Thoracic aorta (tissue), 2 donors: ENCODE data around the gene TMEM37. TPM values are rescaled to one million over a fixed set of nuclear protein-coding genes. Genes with fewer than 3 reads are reported as not detected.

ENCODE experiments used
- ATAC-seq: fragments of 150-250 bp; one replicate; pipeline ENCODE4 v1.8.0; 2017; ENCODE audit warnings: low read depth; ENCODE audit not compliant: insufficient number of reproducible peaks, low FRiP score
- DNase-seq: peaks from one replicate; pipeline ENCODE4 v3.0.0-alpha.2; 2020; ENCODE audit warnings: low spot score
- H3K27ac ChIP-seq, 2 donors: fragments of 200-600 bp; sonication (generic); 1 replicate in 1 of 2; 2 replicates in 1 of 2; pipeline ENCODE4 v1.5.1; 2016; ENCODE audit warnings: mild to moderate bottlenecking in 2 of 2, moderate library complexity in 2 of 2
- H3K27me3 ChIP-seq: fragments of 200-600 bp; sonication (generic); replicated peaks from 2 replicates; pipeline ENCODE4 v1.6.0; 2016; ENCODE audit warnings: mild to moderate bottlenecking; ENCODE audit not compliant: insufficient read depth
- H3K36me3 ChIP-seq: fragments of 200-600 bp; sonication (generic); one replicate; pipeline ENCODE4 v1.5.1; 2016
- H3K4me1 ChIP-seq, 2 donors: fragments of 200-600 bp; sonication (generic); 1 replicate in 1 of 2; 2 replicates in 1 of 2; pipeline versions ENCODE4 v1.5.1 to v1.6.0; 2016; ENCODE audit warnings: low read depth in 2 of 2, mild to moderate bottlenecking in 1 of 2; ENCODE audit not compliant: control insufficient read depth in 1 of 2
- H3K4me3 ChIP-seq: fragments of 200-600 bp; sonication (generic); 2 replicates; pipeline ENCODE4 v1.5.1; 2016; ENCODE audit warnings: mild to moderate bottlenecking
- H3K9me3 ChIP-seq: fragments of 200-600 bp; sonication (generic); 2 replicates; pipeline ENCODE4 v1.5.1; 2016
- total RNA-seq, 2 donors: library from RNA; depleted of rRNA; stranded (reverse); fragments of >200 nt; gene quantifications; one replicate each; pipeline versions ENCODE4 v1.1.0 to v1.2.3, GENCODE V29; 2016
- TF ChIP-seq, protein P1 (sequence below): fragments of 200-600 bp; sonication (generic); IDR thresholded peaks from one replicate; pipeline ENCODE4 v1.5.1; 2019; ENCODE audit warnings: antibody characterized with exemption

TMEM37 gene
- total RNA-seq, 2 donors from 2014 or later: 4.9 to 12.3 TPM

GRCh38 chr2:119463136-119463535 lies 31.5 kb downstream of the TMEM37 start:
- TF ChIP-seq, protein P1, sequence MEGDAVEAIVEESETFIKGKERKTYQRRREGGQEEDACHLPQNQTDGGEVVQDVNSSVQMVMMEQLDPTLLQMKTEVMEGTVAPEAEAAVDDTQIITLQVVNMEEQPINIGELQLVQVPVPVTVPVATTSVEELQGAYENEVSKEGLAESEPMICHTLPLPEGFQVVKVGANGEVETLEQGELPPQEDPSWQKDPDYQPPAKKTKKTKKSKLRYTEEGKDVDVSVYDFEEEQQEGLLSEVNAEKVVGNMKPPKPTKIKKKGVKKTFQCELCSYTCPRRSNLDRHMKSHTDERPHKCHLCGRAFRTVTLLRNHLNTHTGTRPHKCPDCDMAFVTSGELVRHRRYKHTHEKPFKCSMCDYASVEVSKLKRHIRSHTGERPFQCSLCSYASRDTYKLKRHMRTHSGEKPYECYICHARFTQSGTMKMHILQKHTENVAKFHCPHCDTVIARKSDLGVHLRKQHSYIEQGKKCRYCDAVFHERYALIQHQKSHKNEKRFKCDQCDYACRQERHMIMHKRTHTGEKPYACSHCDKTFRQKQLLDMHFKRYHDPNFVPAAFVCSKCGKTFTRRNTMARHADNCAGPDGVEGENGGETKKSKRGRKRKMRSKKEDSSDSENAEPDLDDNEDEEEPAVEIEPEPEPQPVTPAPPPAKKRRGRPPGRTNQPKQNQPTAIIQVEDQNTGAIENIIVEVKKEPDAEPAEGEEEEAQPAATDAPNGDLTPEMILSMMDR: no peak
- ATAC-seq (no peak), DNase-seq (no peak)
- Histone ChIP-seq H3K9me3 (no peaks in the 10 kb centered on the region), H3K4me1 (peaks cover 0 to 5% of the 10 kb centered on the region in 2 donors), H3K27me3 (no peaks in the 10 kb centered on the region), H3K4me3 (no peak overlapping the region), H3K27ac (no peak overlapping the region), H3K36me3 (no peaks in the 10 kb centered on the region)

DNA sequence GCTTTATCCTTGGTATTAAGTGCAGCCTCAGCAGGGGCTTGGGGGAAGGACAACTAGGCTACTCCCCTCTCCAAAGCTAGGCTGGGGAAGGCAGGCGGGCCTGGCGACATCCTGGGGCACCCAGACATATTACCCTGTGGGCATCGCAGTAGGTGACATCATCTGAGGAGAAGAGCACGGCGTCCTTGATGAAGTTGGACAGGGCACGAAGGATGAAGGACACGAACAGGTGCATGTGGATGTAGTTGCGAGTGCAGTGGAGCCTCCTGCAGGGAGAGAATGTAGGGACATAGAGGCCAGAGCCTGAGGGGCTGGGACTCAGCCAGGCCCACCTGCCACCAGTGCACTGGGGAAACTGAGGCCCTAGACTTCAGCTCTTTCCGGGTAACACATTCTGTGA lies 32.3 kb downstream of the TMEM37 start:
- H3K27ac ChIP-seq: no peak overlapping the region
- H3K36me3 ChIP-seq: no peaks in the 10 kb centered on the region
- H3K27me3 ChIP-seq: no peaks in the 10 kb centered on the region
- no peaks in the 10 kb centered on the region for H3K9me3 ChIP-seq
- TF ChIP-seq, protein P1: no peak
- no peak for DNase-seq
- peaks cover 0 to 14% of the 10 kb centered on the region in 2 donors for H3K4me1 ChIP-seq
- H3K4me3 ChIP-seq: no peak overlapping the region
- ATAC-seq: no peak

GRCh38 chr2:119464981-119465380 lies 33.3 kb downstream of the TMEM37 start:
- no peak for DNase-seq
- H3K4me3 ChIP-seq: no peak overlapping the region
- ATAC-seq: no peak
- H3K27me3 ChIP-seq: no peaks in the 10 kb centered on the region
- no peaks in the 10 kb centered on the region for H3K36me3 ChIP-seq
- no peak overlapping the region for H3K27ac ChIP-seq
- H3K4me1 ChIP-seq: peaks cover 6 to 23% of the 10 kb centered on the region in 2 donors
- TF ChIP-seq, protein P1: no peak
- H3K9me3 ChIP-seq: no peaks in the 10 kb centered on the region

GRCh38 chr2:119465687-119466086 lies 34.0 kb downstream of the TMEM37 start:
- no peak overlapping the region for H3K4me3 ChIP-seq
- peaks cover 10 to 30% of the 10 kb centered on the region in 2 donors for H3K4me1 ChIP-seq
- TF ChIP-seq, protein P1: no peak
- no peaks in the 10 kb centered on the region for H3K27me3 ChIP-seq
- H3K36me3 ChIP-seq: no peaks in the 10 kb centered on the region
- DNase-seq (no peak), ATAC-seq (no peak)
- H3K27ac ChIP-seq: no peak overlapping the region
- no peaks in the 10 kb centered on the region for H3K9me3 ChIP-seq

GRCh38 chr2:119466373-119466772 lies 34.7 kb downstream of the TMEM37 start:
- Histone ChIP-seq H3K27me3 (no peaks in the 10 kb centered on the region), H3K4me3 (no peak overlapping the region), H3K4me1 (peaks cover 10 to 33% of the 10 kb centered on the region in 2 donors), H3K36me3 (no peaks in the 10 kb centered on the region), H3K27ac (no peak overlapping the region), H3K9me3 (no peaks in the 10 kb centered on the region)
- ATAC-seq: no peak
- TF ChIP-seq, protein P1: no peak
- no peak for DNase-seq
